LNCAP (cell line): ENCODE data around the gene ATAD5.

ENCODE experiments used
- TF ChIP-seq, protein P1 (sequence below): fragments of 450-650 bp; IDR thresholded peaks from 2 replicates; pipeline ENCODE4 v1.5.1; 2017; ENCODE audit warnings: mild to moderate bottlenecking

ATAD5 gene

GRCh38 chr17:30829022-30829421 is 2.7 kb upstream of the ATAD5 start:
- TF ChIP-seq, protein P1, sequence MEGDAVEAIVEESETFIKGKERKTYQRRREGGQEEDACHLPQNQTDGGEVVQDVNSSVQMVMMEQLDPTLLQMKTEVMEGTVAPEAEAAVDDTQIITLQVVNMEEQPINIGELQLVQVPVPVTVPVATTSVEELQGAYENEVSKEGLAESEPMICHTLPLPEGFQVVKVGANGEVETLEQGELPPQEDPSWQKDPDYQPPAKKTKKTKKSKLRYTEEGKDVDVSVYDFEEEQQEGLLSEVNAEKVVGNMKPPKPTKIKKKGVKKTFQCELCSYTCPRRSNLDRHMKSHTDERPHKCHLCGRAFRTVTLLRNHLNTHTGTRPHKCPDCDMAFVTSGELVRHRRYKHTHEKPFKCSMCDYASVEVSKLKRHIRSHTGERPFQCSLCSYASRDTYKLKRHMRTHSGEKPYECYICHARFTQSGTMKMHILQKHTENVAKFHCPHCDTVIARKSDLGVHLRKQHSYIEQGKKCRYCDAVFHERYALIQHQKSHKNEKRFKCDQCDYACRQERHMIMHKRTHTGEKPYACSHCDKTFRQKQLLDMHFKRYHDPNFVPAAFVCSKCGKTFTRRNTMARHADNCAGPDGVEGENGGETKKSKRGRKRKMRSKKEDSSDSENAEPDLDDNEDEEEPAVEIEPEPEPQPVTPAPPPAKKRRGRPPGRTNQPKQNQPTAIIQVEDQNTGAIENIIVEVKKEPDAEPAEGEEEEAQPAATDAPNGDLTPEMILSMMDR: no peak

- TF ChIP-seq, protein P1: no peak
Measured at GRCh38 chr17:30831257-30831656, 509 bp upstream of the ATAD5 start.

DNA sequence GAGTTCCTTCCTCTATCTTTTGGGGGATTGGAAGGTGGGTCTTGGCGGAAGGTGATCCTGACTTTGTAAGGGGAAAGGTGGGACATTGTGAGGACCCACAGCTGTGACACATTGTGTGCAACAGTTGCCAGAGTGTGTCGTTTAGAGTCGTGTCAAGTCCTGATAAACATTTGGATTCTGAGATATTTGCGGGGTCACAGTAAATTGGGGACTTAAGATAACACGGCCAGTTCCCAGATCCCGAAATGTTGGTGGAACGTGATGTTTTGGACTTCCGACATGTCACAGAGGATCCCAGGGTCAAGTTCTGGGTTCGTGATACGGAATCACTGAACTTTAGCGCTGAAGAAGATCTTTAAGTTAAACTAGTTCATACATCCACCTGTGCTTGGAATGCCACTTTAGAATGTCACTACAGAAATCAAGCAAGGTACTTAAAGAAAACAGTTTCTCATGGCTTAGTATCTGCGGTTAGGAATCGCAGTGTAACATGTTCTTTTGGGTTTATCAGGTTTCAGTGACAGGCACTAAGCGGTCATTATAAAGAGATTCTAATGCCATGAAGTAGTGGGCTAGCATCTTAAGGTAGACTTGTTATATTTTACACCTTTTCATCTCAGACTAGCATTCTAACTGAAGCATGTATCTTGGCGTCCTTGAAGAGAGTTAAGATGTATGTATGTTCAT is 815 bp downstream of the ATAD5 start:
- TF ChIP-seq, protein P1: no peak

DNA sequence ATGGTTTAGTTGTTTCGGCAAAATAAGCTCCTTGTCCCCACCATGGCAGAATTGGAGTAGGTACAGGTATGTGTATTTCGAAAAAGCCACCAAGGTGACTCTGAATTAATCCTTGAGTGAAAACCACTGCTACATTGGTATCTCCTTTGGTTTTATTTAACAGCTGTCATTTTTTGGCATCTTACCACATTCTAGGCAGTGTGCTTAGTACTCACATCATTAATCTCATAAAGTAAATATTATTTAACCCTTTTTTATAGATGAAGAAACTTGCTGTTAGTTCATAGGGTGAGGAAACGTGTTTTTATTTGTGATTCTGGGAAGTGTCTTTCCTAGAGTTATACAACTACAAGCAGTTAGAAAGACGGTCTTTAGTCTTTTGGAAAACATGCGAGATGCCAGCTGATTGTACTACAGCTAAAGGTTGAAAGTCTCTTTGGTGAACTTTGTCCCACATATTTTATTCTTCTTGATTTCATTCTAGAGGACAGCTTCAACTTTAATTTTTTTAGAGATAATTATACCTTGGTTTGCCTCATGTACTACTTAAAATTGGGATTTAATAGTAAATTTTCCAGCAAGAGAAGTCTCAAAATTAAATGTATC is 6.5 kb downstream of the ATAD5 start:
- TF ChIP-seq, protein P1: no peak

DNA sequence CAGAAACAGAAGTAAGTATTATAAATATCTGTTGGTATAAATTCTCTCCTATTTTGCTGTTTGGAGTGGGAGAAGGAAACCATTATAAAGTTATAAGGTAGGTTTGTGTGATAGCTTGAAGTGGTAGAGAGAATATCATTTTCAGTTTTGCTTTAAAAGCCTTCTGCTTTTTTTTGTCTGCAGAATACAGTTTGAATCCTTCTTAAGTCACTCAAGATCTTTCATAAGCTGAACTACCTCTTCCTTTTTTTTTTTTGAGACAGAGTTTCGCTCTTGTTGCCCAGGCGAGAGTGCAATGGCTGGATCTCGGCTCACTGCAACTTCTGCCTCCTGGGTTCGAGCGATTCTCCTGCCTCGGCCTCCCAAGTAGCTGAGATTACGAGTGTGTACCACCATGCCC is 9.0 kb downstream of the ATAD5 start:
- TF ChIP-seq, protein P1: no peak

GRCh38 chr17:30848021-30848420 is 16.3 kb downstream of the ATAD5 start:
- TF ChIP-seq, protein P1: no peak

- TF ChIP-seq, protein P1: no peak
Measured at GRCh38 chr17:30854146-30854545, 22.4 kb downstream of the ATAD5 start.
